Breast epithelium (tissue), 3 donors: ENCODE data around the gene LYL1.

Experiments
- POLR2A ChIP-seq: fragments of 450-650 bp; IDR thresholded peaks from one replicate; pipeline ENCODE4 v1.6.1; 2016; ENCODE audit warnings: antibody characterized with exemption, mild to moderate bottlenecking, moderate library complexity
- POLR2AphosphoS5 ChIP-seq, 3 donors: sonication (generic); formaldehyde crosslinking; IDR thresholded peaks; one replicate each; pipeline ENCODE4 v1.6.1; 2017; ENCODE audit warnings: antibody characterized with exemption in 3 of 3
- TF ChIP-seq, protein P1 (sequence below), 3 donors: fragments of 450-650 bp; IDR thresholded peaks; one replicate each; pipeline ENCODE4 v1.5.1; 2016 to 2017; ENCODE audit warnings: antibody characterized with exemption in 3 of 3, mild to moderate bottlenecking in 3 of 3, moderate library complexity in 3 of 3

DNA sequence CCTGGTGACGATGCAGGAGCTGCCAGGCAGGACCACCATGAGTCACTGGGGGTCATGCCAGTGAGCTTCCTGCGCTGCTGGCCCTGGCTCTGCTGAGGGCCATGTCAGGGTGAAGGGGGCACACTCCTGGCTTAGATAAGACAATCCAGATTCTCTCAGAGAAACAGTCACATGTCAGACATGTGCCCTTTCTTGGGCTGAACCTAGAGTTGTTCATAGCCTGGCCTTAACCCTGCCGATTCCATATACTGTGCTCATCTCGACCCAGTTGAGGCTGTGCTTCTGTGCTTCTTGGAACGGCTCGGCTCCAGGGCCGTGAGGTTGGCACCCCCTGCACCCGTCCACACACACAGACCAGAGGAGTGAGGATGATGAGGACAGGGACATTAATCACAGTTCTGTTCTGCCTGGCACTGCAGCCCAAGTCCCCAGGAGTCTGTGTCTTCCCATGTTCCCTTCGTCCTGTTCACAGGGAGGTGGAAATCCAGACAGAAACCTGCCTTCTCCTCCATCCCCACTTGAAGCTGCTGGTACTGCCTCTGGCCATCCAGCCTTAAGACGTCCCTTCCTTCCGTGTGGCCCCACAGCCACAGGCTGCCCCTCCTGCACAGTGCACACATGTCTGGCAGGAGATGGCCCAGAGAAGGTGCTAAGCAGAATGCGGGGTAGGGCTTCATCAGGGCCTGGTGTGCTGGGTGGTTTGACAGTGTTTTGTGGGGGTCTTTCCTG, 50.0 kb downstream of the LYL1 start:
- TF ChIP-seq, protein P1, sequence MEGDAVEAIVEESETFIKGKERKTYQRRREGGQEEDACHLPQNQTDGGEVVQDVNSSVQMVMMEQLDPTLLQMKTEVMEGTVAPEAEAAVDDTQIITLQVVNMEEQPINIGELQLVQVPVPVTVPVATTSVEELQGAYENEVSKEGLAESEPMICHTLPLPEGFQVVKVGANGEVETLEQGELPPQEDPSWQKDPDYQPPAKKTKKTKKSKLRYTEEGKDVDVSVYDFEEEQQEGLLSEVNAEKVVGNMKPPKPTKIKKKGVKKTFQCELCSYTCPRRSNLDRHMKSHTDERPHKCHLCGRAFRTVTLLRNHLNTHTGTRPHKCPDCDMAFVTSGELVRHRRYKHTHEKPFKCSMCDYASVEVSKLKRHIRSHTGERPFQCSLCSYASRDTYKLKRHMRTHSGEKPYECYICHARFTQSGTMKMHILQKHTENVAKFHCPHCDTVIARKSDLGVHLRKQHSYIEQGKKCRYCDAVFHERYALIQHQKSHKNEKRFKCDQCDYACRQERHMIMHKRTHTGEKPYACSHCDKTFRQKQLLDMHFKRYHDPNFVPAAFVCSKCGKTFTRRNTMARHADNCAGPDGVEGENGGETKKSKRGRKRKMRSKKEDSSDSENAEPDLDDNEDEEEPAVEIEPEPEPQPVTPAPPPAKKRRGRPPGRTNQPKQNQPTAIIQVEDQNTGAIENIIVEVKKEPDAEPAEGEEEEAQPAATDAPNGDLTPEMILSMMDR (IDR thresholded peaks at IDR 0.05), result no peak
- no peak for TF ChIP-seq POLR2A
- TF ChIP-seq POLR2AphosphoS5 (IDR thresholded peaks at IDR 0.05), result peak in 1 of 3 donors; percentile 3
